DMS 273 (cell line): Measurements from ENCODE around the gene TBATA.

Experiments used
- DNase-seq: peaks from one replicate; lab custom pipeline; 2025; ENCODE audit not compliant: unreplicated experiment; lab: John Stamatoyannopoulos, UW

TBATA gene

GRCh38 chr10:70747192-70747965 lies 37.8 kb downstream of the TBATA start:
- DNase-seq: no peak

- no peak for DNase-seq
Measured at GRCh38 chr10:70745555-70745954, 39.6 kb downstream of the TBATA start.

DNA sequence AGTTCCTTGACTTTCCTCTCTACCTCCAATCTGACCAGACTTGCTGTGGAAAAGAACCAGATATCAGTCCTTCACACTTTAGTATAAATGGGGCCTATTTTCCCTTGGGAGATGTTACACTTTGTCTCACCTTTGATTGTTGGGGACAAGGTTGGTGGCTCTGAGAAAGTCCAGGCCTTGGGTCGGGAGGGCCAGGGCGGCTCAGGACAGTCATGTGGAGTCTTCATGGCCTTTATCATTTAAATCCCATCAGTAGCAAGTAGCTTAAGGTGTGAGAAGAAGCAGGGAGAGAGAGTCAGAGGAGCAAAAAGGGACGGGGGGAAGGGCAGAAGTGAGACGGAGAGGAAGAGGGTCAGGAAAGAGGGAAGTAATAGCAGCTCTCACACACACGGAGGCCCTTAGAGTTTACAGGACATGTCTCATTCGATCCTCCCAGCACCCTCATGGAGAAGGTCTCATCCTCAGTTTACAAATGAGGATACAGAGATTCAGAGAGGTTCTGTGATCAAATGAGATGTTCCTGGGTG lies 40.5 kb downstream of the TBATA start:
- DNase-seq: no peak

DNA sequence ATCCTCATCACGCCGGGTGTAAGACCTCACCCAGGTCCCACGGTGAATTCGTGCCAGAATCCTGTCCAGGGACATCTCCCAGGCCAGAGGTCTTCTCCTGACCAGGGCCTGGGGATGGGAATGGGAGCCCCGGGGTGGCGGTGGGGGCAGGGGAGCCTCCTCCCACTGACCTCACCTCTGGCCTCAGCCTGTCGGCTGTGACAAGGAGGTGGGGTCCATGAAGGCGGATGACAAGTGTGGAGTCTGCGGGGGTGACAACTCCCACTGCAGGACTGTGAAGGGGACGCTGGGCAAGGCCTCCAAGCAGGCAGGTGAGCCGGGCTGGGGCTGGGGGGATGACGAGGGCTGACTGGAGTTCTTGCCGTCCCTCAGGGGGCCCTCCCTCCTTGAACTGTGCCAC lies 41.3 kb downstream of the TBATA start:
- DNase-seq: no peak

DNA sequence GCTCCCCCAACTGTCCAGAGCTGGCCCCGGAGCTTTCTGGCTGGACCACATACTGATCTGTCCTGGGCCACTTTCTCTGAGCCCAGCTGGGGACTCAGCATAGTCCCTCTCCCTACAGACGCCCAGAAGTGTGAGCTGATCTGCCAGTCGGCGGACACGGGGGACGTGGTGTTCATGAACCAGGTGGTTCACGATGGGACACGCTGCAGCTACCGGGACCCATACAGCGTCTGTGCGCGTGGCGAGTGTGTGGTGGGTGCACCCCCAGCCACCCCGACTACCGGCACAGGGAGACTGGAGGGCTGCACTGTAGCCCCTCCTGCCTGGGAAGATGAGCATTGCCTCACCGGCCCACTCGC lies 41.8 kb downstream of the TBATA start:
- no peak for DNase-seq

DNA sequence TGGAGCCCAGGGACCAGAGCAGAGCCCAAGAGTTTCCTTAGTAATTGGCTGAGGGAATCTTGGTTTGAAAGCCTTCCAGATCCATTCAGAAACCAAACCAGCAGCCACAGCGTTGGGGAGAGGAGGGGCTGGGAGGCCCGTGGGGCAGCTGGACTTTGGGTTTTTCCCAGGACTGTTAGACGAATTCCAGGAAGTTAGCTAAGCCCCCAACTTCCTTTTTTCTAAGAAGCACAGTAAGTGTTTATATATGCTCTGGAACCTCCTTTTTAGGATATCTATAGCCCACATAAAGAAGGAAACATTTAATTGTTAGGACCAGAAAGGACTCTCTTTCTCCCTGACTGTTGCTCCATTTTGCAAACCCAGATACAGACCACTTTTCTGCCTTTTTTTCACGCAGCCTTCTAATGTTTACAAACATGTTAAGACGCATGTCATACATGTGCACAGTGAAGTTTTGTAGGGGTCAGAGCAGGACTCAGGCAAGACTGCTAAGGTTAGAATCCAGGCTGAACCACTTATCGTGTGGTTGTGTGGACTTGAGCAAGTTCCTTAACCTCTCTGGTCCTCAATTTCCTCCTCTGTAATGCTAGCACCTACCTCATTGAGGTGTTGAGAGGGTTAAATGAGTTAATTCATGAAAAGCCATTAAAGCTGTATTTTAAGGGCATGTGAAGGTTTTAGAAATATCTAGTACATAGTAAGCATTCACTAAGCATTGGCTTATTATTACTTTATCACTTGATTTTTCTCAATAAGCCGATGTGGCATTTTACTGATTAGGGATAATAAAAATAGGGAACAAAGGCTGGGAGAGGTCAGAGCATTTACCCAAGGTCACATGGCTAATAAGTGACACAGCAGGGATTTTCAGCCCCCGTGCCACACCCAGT lies 42.4 kb downstream of the TBATA start:
- no peak for DNase-seq

- no peak for DNase-seq
Measured at GRCh38 chr10:70740406-70741288, 44.5 kb downstream of the TBATA start.

DNA sequence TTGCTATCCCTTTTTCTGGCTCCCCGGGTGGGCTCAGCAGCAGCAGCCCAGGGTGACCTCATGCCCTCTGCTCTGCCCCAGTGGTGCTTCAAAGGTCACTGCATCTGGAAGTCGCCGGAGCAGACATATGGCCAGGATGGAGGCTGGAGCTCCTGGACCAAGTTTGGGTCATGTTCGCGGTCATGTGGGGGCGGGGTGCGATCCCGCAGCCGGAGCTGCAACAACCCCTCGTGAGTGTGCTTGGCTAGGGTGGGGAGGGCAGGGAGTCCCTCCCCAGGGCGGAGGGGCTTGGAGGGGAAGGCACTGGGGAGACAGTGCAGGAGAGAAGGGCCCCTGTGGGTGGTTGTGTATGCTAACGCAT lies 46.4 kb downstream of the TBATA start:
- no peak for DNase-seq

GRCh38 chr10:70738006-70738760 lies 47.0 kb downstream of the TBATA start:
- peak; percentile 5 for DNase-seq

DNA sequence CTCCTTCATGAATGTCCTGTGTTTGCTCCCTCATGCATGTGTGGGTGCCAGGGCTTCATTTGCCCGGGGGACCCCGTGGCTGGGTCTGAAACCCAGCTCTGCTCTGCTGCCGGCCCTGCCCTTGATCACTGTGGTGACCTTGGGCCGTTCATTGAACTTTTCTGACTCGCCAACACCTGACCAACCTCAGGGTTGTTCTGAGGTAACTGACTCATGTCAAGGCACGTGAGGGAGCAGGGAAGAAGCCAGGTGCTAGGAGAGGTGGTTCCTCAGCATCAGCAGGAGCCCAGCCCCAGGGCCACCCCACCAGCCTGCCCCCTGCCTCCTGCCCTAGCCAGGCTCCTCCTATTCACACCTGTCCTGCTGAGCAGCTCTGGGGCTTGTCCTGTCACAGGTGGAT lies 47.9 kb downstream of the TBATA start:
- no peak for DNase-seq

GRCh38 chr10:70736525-70736924 lies 48.7 kb downstream of the TBATA start:
- DNase-seq: no peak

GRCh38 chr10:70735161-70735560 lies 50.0 kb downstream of the TBATA start:
- DNase-seq: no peak

DNA sequence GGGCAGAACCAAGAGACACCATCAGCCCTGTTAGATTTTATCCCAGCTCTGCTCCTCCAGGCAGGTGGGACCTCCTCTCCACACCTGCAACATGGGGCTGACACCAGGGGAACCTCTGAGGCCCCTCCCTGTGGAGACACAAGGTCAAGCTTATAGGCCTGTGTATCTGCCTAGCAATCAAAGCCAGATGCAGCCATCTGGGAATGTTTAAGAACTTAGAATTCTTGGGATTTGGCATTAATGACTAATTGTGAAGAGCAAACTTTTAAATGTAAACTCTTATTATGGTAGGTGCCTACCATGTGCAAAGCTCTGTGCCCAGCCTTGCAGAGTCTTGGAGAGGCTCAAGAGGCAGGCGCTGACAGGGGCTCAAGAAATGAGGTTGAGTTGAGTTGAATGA lies 52.1 kb downstream of the TBATA start:
- no peak for DNase-seq

GRCh38 chr10:70732569-70732968 lies 52.6 kb downstream of the TBATA start:
- no peak for DNase-seq

- no peak for DNase-seq
Measured at GRCh38 chr10:70730955-70731354, 54.2 kb downstream of the TBATA start.

DNA sequence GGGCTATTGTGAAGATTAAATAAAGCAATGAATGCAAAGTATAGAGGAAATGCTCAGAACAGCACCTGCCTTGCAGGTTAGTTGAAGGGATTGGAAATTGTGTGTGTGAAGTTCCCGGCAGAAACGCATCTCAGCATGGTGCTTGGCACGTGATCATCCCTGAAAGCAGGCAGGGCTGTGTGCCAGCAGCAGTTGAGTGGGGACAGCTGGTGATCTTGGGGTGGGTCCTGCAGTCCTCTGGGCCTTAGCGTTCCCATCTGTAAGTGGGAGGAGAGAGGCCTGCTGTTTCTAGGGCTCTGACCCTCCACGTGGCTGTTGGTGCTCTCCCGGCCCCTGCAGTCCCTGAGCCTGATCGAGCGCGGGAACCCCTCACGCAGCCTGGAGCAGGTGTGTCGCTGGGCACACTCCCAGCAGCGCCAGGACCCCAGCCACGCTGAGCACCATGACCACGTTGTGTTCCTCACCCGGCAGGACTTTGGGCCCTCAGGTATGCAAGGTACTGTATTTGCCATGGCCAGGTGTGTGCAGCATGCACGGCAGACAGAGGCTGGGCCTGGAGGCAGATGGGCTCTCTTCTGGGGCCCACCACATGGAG lies 55.3 kb downstream of the TBATA start:
- peak; percentile 95 for DNase-seq

DNA sequence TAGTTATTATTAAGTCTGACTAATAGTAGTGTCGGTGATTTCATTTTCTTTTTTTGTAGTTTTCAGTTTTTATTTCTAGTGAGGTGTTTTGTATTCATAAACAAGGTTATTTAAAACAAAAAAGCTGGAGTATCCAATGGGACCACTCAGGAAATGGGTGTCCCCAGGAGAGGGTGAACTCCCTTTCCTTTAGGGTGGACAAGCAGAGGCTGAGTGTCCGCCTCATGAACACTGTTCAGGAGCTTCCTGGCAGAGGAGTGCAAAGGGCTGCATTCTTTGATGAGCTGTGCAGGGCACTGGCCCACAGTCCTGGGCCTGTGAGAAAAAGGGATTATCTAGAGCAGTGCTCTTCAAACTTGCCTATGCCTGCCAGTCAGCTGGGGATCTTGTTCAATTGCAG lies 56.8 kb downstream of the TBATA start:
- peak; percentile 34 for DNase-seq

GRCh38 chr10:70726909-70727495 lies 58.2 kb downstream of the TBATA start:
- no peak for DNase-seq

GRCh38 chr10:70723771-70724170 lies 61.4 kb downstream of the TBATA start:
- DNase-seq: no peak
